ENCODE data around the gene FTSJ3. TPM values are rescaled to one million over a fixed set of nuclear protein-coding genes. Genes with fewer than 3 reads are reported as not detected.

FTSJ3 gene
- total and polyA plus RNA-seq, 2 of the 13 experiments (the other 11 are each of a cell fraction or from before 2014, with no cell fraction given): 26.0 to 64.2 TPM

- TF ChIP-seq ELF4 (CRISPR knock-in tag; IDR thresholded peaks at IDR 0.05; ENCODE audit: borderline replicate concordance) (no peak), CERS6 (CRISPR knock-in tag; IDR thresholded peaks at IDR 0.05) (no peak), POGZ (CRISPR knock-in tag; IDR thresholded peaks at IDR 0.05) (peak; percentile 40; the same call in 1 of the 2 replicates), ZNF143 (CRISPR knock-in tag; IDR thresholded peaks at IDR 0.05) (no peak), CREB1 (IDR thresholded peaks at IDR 0.05) (peak; percentile 88), CREB1 (CRISPR knock-in tag; IDR thresholded peaks at IDR 0.05) (peak; percentile 97), ZNF776 (CRISPR knock-in tag; IDR thresholded peaks at IDR 0.05) (no peak), NR2C2 (CRISPR knock-in tag; IDR thresholded peaks at IDR 0.05; ENCODE audit: borderline replicate concordance) (no peak), SIX4 (CRISPR knock-in tag; IDR thresholded peaks at IDR 0.05) (no peak), KDM5A (IDR thresholded peaks at IDR 0.05; ENCODE audit: borderline replicate concordance, low read length) (no peak), SAP130 (CRISPR knock-in tag; IDR thresholded peaks at IDR 0.05; ENCODE audit: low read depth) (peak; percentile 12; the same call in 1 of the 2 replicates), ZNF556 (CRISPR knock-in tag; IDR thresholded peaks at IDR 0.05; ENCODE audit: borderline replicate concordance) (no peak), ZBTB40 (IDR thresholded peaks at IDR 0.05) (no peak), ZBTB40 (CRISPR knock-in tag; IDR thresholded peaks at IDR 0.05) (no peak), ZNF331 (CRISPR knock-in tag; IDR thresholded peaks at IDR 0.05) (no peak), BRD4 (CRISPR knock-in tag; IDR thresholded peaks at IDR 0.05) (no peak), HNRNPL (IDR thresholded peaks at IDR 0.05; ENCODE audit: low read depth, low read length) (peak; percentile 91), MAX (IDR thresholded peaks at IDR 0.05) (peak; percentile 39; the same call in 1 of the 2 replicates), IRF9 (CRISPR knock-in tag; IDR thresholded peaks at IDR 0.05; ENCODE audit: borderline replicate concordance) (no peak)
Observed at GRCh38 chr17:63848834-63849689, 21.6 kb upstream of the FTSJ3 start (continued).

Measured in HepG2 (cell line).